ENCODE measurements around the gene EHBP1.

DNA sequence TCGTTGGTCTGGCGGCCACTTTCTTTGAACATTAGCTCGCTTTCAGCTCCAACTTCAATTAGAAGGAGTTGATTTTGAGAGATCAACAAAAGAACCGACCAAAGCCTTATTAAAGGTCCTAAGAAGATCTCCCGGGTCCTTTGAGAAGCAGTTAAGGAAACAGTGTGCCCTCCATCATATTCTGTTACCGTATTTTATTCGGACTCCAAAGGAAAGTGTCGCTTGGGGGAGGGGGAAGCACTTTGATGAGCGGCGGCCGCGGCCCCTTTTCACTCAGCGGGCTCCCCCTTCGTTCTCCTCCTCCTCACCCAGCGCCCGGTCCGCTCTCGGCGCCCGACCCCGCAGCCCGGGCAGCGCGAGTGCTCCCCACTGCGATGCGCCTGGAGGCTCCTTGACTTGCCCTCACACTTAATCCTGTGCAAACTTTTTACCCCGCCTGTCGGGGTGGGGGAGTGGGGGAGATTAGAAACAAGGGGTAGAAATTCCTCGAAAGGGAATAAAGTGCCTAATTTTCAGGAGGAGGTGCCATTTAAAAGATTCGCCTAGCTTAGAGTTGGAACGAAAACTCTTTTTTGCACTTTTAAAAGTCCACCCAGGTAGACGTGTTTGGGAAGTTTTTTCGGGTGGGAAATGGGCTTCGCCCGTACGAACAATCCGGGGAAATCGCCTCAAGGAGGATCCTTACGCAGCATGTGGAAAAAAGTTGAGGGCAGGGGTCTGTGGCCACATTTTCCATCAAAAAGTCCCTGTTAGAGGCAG is 343.9 kb downstream of the EHBP1 start:
- TF ChIP-seq YY1 (IDR thresholded peaks at IDR 0.05; ENCODE audit: insufficient read depth, insufficient read length) = no peak
- TF ChIP-seq ZNF274 (IDR thresholded peaks at IDR 0.05; ENCODE audit: low read depth, low read length) = no peak
- no peak for TF ChIP-seq SUZ12 (IDR thresholded peaks at IDR 0.05; ENCODE audit: extremely low read depth, insufficient read depth, insufficient read length)
